ENCODE data around the gene TMPRSS6.

TMPRSS6 gene

DNA sequence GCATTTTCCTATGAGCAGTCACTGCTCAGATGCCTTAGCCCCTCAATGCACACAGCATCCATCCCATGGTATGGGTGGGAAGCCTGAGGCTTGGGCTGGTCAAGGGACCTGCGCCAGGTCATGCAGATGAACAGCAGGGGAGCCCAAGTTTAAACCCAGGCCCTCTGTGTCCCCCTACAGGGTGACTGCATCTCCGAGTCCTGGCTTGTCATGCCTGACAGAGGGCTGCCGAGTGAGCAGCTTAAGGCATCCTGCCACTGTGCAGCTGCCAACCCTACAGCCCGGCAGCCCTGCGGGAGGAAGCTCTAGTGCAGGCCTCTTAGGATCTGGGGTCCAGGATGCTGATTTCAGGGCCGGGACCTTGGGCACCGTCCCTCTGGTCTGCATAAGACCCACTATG, 30.2 kb upstream of the TMPRSS6 start:
- no peak for DNase-seq

DNA sequence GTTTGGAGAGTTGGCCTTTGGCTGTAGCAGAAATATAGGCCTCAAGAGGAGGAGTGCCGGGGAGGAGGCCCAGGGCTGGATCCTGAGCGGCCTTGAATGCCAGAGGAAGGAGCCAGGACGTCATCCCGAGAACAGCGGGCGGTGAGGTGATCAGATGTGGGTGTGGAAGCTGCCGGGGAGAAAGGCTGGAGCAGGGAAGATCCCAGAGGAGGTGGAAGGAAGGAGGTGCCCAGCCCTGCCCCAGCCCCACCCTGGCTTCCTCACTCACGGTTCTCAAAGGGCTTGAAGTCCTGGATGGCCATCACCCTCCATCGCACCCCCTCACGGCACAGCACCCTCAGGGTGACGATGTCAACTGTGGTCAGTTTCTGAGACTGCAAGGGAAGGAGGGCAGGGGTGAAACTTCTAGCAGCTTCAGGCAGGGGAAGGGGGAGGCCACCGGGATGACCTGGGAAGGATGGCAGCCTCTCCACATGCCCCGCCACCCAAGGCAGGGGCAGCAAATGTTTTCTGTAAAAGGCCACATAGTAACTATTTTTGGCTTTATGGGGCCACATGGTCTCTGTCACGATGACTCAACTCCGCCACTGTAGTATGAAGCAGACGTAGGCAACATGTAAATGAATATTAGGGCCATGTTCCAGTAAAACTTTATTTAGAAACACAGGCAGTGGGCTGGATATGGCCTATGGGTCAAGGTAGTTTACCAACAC, 29.5 kb upstream of the TMPRSS6 start:
- no peak for DNase-seq

GRCh38 chr22:37137903-37138665, 28.6 kb upstream of the TMPRSS6 start:
- DNase-seq, result no peak

GRCh38 chr22:37137131-37137530, 27.6 kb upstream of the TMPRSS6 start:
- DNase-seq, result no peak

- no peak for DNase-seq
Observed at GRCh38 chr22:37135023-37135422, 25.5 kb upstream of the TMPRSS6 start.

DNA sequence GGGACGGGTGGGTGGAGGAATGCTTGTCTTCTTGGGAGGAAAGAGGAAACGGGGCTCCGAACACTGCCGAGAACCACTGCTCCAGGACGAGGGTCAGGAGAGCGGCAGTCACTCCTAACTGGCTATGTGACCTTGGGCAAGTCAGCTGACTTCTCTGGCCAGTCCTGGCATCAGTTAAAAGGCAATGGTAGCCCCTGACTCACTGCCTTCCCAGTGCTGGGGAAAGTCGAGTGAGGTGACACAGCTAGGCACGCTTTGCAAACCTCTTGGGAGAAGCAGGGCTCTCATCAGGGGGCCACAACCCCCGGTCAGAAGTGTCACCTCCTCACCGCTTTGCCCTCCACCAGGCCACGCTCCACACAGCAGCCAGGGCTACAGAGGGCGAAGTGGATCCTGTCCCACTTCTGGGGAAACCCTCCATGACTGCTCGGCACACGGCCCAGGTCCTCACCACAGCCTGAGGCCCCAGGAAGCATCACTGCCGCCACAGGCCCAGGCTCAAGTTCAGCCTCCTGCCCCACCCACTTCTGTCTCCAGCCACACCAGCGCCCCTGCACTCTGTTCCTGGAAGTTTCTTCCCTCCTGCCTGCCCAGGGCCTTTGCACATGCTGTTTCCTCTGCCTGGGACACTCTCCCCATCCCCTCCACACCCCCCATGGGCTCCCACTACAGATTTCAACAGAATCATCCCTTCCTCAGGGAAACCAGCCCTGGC, 23.9 kb upstream of the TMPRSS6 start:
- no peak for DNase-seq

DNA sequence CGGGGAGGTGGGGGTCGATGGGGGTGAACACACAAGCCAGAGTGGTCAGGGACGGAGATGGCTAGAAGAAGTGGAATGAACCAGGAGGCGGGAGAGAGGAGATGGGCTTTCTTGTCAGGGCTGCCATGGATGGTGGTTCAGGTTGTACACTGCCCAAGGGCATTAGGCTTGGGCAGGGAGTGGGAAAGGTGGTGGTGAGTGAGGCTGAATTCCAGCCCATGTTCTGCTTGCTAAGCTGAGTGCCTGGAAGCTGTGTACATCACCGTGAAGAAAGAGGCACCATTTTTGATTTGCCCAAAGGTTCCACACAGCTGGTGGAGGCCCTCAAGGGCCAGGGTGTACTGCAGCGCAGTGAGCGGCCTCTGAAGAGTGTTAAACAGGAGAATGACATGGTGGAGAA, 23.3 kb upstream of the TMPRSS6 start:
- no peak for DNase-seq

DNA sequence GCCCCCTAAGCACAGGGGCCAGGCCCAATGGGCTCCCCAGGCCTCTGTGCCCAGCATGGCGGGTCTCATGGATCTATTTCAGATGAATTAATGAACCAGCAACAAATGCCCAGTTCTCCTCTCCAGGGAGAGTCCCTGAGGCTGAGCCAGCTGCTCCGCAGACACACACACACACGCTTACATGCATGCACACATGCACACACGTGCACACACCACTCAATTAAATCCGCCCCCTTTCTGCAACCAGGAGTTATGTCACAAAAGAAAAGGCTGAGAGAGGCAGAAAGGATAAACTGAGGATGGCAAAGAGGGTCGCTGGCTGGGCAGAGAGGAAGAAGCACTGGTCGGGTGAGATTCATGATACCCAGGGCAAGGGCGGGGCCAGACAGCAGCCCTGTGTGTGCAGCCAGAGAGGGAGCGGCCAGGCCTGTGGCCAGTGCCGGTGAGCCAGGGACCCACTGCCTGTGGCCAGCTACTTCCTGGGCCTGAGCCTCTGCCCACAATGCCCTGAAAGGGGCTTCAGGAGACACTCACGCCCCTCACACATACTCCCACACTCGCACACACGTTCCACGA, 20.4 kb upstream of the TMPRSS6 start:
- no peak for DNase-seq

GRCh38 chr22:37128555-37129281, 19.2 kb upstream of the TMPRSS6 start:
- DNase-seq, result no peak

- DNase-seq, result no peak
Observed at GRCh38 chr22:37127350-37127878, 17.9 kb upstream of the TMPRSS6 start.

DNA sequence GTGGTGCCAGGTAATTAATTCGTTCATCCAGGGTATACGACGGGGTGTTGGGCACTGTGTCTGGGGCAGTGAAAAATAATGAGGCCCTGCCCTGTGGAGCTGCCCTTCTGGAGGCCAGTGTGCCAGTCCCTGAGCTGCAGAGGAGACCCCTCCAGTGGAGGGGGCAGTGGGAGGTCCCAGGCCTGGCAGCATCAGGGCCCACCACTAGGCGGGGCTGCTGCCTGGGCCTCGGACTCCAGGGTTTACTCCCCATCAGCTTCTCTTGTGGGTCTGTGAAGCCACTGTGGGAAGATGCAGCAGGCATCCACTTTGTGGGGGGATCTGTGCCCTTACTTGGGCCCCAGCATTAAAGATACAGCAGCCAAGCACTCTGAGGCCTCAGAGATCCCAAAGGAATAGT, 17.4 kb upstream of the TMPRSS6 start:
- no peak for DNase-seq

DNA sequence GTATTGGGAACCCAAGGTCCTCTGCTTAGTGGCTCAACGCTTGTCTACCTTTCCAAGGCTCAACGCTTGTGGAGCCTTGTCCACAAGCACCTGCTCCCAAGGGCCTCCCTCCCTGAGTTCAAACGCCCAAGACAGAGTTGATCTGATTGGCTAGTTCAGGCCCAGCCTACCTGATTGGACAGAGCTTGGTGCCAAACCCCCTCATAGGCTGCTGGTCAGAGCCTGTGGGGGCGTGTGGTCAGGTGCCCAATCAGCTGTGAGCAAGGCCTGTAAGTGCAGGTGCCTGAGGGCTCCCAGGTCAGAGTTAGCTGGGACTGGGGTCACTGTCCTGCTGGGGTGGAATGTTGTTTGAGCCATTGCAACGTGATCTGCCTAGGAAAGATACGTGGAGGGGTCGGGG, 16.9 kb upstream of the TMPRSS6 start:
- DNase-seq, result no peak

DNA sequence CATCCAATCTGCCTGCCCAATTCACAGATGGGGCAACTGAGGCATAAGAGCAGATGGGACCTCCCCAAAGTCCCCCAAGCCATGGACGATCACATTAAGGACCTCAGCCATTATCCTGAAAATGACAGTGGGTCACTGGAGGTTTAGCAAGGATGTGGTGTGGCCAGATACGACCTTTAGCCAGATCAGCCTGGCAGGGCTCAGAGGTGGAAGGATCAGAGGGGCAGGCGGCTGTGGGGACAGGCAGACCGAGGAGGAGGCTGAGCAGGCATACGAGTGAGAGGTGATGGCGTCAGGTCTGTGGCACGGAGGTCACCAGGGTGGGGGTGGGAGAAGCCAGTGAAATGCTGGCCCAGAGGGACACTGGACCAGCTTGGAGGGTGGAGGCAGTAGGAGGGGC, 14.1 kb upstream of the TMPRSS6 start:
- DNase-seq, result no peak

DNA sequence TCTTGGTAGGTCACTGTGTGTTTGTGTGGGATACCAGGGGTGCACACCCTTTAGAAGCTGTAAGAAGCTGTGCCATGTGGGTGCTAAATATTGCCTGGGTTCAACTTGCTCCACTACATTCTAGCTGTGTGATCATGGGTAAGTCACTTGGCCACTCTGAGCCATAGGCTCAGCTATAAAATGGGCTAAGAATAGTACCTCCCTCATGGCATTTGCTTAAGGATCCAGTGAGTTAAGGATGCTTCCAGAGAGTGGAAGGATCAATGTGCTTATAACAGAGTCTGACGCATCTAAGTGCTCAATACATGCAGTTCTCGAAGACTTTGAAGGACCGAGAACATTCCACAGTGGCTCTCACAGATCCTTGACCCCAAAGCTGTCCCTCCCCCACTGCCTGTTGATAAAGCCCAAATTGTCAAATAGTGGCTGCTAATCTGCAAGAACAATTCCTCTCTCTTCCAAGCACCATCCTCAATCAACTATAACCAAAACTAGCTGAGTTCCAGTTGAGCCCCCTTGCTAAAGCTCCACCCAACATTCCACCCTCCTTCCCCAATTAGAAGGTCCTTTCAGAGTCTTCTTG, 13.2 kb upstream of the TMPRSS6 start:
- no peak for DNase-seq

DNA sequence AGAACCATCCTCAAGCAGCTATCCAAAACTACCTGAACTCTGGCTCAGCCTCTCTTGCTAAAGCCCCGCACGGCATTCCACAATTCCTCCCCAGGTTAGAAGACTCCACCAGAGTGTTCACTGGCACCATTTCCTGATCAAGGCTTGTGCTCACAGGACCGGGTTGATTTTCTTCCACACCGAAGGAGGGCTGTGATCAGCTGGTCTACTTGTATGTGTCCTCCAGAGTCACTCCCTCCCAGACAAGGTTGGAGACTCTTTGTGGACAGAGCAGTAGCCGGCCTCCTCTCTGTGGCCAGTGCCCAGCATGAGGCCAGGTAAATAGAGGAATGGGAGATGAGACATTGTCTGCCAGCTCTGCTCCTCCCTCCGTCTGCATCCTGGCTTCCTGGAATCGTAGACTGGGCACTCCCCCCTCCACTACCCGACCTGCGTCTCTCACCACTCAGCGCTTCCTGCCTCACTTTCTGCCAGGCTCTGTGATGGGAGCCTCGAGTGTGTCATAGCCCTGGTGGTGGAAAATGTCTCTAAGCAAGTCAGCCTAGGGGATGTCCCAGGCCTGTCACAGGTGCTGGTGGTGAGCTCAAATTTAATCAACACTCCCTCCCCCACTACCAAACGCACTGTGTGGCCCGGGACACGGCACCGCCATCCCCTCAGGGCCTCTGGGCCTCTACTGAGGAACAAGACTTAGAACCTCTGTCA, 12.5 kb upstream of the TMPRSS6 start:
- DNase-seq, result no peak

DNA sequence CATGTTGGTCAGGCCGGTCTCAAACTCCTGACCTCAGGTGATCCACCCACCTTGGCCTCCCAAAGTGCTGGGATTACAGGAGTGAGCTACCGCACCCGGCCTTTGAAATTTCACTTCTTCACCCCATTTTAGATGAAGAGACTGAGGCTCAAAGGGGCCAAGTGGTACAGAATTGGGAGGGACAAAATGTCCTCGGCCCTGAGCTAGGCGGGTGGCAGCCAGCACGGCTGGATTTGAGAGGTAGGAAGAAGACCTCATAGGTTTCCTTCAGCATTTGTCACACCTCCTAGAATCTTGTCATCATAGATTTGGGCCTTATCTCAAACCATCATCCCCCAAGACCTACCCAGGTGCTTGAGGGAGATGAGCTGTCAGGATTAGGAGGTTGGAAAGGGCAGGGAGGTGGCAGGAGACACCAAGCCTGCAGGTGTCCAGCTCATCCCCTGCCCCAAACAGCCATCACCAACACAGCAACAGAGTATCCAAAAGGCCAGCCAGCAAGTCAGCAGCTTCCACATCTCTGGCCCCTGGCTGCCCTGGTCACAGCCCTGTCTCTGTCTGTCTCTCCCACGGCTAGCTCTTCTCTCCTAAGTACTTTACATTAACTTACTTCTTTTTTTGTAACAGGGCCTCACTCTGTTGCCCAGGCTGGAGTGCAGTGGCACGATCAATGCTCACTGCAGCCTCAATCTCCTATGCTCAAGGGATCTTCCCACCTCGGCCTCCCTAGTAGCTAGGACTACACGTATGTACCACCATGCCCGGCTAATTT, 11.2 kb upstream of the TMPRSS6 start:
- no peak for DNase-seq

GRCh38 chr22:37119872-37120271, 10.4 kb upstream of the TMPRSS6 start:
- no peak for DNase-seq

DNA sequence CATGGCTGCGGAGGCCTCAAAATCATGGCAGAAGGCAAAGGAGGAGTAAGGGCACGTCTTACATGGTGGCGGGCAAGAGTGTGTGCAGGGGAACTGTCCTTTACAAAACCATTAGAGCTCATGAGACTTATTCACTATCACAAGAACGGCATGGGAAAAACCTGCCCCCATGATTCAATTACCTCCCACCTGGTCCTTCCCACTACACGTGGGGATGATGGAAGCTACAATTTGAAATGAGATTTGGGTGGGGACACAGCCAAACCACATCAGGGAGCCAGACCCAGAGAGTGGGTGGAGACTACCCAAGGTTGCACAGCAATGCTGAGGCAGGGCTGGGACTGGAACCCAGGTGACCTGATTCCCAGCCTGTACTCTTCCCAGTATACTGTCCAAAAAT, 8.6 kb upstream of the TMPRSS6 start:
- DNase-seq, result no peak

GRCh38 chr22:37117092-37117491, 7.6 kb upstream of the TMPRSS6 start:
- DNase-seq, result no peak

DNA sequence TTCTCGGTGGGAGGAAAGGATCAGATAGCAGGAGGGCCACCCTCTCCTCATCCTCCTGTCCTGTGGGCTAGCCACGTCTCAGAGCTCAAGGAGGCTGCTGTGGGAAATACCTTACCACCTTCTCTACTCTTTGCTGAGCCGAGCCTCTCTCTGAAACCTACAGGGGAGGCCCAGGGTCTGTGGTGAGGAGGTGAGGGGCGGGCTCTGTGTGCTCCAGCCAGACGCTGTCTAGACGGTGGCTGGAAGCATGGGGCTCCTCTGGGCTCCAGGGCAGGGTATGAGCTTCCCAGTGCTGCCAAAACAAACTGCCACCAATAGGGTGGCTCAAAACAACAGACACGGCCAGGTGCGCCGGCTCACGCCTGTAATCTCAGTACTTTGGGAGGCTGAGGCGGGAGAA, 5.5 kb upstream of the TMPRSS6 start:
- no peak for DNase-seq

DNA sequence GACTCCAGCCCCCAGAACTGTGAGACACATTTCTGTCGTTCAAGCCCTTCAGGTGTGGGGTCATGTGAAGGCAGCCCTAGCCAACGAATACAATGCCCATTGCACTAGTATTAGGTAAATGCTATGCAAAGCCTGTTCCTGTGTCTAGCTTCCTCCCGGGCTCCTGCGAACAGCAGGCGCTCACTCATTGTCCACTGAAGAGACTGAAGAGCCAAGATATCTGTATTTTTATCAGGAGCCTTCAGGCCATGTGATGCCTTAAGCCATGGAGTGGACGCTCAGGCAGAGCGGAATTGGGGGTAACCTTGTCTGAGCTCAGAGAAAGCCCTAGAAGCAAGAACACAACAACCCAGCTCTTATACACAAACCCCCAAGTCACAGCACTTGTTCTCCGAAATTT, 4.2 kb upstream of the TMPRSS6 start:
- DNase-seq, result no peak
